HS-27A (cell line): Measurements from ENCODE around the gene CACNA2D3.

Source experiments
- DNase-seq: peaks from one replicate; pipeline ENCODE4 v3.0.0-alpha.2; 2012; ENCODE audit warnings: low read depth, missing footprints

The CACNA2D3 gene

DNA sequence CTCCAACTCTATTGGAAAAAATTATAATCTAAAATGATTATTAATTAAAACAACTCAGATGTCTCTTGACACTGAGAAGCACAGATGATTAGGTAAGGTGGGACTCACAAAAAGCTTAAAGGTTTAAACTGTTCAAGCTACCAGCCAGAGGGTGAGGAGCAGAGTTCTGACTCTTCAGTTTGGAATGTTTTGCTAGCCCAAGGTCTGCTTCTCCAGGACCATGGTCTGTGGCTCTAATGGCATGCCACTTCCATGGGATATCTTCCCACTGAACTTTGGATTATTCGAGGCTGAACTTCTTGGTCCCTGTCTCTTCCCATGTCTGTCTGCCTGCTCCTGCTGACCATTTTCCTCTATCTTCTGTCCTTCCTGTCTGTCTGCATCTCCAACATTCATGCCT is 49.2 kb downstream of the CACNA2D3 start:
- DNase-seq, result no peak

DNA sequence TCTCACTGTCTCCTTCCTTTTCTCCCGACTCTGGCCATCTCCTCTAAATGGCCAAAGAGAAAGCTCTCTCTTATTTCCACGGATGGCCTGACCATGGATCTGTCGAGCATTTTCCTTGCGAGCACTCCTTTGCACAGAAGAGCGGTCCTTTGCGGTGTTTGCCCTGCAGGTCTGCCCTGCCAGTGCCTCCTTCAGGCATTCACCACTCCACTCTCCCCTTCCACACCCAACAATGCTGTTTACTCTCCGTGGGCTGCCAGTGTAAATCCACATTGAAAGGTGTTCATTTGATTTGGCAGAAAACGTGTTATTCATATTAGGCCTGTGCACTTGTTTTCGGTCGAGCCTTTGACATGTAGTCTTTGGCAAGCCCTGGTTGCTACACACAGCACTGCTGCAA is 49.6 kb downstream of the CACNA2D3 start:
- DNase-seq, result no peak

GRCh38 chr3:54173371-54173770 is 51.0 kb downstream of the CACNA2D3 start:
- no peak for DNase-seq

DNA sequence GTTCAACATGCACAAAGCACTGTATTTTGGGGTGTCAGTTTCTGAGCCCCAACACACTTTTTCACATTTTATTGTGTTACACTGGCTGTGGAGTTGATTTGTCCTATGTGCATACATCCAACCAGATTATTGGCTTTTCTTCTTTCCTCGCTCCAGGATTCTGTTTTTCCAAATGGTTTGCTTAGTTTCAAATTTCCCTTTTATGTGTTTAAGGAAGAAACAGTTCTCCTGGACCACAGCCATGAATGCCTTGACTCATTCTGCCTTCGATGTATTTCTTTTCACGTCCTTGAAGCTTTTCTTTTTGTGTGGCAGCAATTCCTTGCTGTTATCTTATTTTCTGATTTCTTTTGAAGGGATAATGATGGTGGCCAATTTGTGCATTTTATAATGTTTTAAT is 53.8 kb downstream of the CACNA2D3 start:
- DNase-seq, result no peak

GRCh38 chr3:54177816-54178215 is 55.5 kb downstream of the CACNA2D3 start:
- DNase-seq, result no peak

DNA sequence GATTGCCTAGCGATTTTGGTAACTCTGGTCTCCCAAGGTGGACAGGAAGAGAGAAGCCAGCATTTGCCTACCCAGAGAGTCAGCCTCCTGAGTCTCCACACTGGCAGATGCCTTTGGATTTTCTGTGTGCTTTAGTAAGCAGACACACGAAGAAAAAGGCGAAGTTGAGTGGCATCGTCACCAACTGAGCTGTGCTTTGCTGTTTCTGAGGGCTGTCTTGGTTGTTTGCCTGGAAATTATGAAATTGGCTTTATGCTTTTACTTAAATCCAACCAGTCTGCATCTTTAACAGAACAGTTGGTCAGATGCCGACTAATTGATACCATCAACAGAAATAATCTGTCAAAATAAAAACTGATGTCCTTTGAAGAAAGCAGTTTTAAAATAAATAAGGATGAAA is 56.0 kb downstream of the CACNA2D3 start:
- no peak for DNase-seq

DNA sequence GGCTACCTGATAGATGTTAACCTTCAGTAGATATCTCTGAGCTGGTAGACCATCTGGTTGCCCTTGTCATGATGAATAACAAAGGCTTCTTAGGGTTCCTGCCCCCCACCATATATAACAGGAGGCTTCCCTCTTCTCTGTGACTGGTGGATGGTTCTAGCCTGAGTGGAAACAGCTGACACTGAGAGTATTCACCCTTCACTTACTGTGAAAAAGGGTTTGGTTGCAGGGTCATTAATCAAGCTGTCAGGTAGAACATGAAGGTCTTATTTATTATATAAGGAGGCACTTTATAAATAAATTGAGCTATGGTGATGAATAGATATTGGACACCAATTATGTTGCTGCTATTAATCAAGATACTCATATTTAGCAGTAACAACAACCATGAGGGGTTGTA is 58.6 kb downstream of the CACNA2D3 start:
- no peak for DNase-seq

GRCh38 chr3:54182242-54182641 is 59.9 kb downstream of the CACNA2D3 start:
- no peak for DNase-seq

DNA sequence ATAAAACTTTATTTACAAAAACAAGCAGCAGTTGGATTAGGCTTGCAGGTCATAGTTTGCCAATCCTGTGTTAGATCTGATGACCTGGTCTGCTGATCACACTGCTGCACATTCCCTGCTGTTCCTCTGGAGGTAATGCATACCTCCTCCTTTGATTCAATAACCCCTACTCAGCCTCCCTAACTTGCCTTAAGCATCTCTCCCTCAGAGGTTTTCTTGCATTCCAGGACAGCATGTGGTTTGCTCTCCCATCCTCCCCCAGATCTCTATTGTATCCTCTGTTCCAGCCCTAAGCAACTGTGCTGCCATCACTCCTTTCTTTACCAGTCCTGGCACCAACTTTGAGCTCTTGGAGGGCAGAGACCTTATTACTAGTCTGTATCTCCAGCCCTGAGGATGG is 63.4 kb downstream of the CACNA2D3 start:
- no peak for DNase-seq

DNA sequence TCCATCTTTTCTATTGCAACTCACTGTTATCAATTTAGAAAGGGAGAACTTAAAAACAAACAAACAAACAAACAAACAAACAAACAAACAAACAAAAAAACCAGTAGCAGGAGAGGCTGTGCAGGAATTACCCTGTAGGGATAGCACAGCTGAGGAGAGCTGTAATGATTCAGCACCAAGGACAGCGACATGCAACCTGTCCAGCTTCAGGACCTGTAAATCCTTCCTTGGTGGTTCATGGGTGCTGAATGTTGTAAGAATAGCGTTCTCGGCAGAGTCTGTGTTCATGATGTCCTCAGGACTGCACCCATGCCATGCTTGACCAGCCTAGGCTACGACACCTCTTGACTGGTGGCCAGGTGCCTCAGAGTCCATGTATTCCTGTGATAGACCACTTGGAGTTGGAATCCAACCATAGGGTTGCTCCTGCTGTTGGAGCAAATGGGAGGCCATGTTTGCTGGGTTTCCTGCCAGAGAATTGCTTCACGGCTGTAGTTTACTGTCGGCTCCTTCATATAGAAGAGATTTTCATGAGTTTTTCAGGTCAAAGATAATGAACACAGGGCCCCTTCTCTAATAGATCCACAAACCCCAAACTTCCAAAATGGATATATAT is 65.9 kb downstream of the CACNA2D3 start:
- no peak for DNase-seq

- DNase-seq, result no peak
These were observed 68.9 kb downstream of the CACNA2D3 start for GRCh38 chr3:54191220-54191619.

DNA sequence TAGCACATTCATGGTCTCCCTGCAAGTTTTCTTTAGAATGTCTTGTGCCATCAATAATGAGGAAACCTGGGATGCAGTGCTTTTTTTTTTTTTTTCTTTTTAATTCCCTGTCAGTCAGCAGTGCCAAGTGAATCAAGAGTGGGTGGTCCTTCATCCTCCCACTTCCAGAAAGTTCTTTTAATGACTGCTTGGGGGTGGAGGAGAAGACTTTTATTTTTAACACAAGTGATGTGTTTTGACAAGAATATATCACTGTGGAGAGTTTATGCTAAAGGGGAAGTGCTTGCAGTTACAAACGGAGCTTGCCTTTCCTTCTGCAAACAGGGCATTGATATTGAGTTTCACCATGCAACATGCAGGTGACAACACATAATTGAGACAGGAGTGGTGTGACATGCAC is 69.7 kb downstream of the CACNA2D3 start:
- DNase-seq, result no peak

DNA sequence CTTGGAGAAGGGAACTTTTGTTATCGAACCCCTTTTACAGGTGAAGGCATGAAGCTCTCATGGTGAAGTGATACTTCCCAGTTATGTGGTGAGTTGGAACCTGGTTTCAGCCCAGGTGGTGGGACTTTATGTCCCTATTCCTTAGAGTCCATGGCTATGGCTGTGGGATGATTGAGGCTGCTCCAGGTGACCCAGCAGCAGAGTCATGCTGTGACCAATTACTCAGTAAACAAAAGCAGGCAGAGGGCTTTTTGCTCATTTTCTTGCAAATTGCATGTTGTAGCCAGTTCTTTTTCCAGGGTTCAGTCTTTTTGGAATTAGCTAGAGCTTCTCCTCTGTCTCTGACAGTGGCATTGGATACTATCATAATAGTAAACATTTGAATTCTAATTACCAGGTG is 70.7 kb downstream of the CACNA2D3 start:
- no peak for DNase-seq

DNA sequence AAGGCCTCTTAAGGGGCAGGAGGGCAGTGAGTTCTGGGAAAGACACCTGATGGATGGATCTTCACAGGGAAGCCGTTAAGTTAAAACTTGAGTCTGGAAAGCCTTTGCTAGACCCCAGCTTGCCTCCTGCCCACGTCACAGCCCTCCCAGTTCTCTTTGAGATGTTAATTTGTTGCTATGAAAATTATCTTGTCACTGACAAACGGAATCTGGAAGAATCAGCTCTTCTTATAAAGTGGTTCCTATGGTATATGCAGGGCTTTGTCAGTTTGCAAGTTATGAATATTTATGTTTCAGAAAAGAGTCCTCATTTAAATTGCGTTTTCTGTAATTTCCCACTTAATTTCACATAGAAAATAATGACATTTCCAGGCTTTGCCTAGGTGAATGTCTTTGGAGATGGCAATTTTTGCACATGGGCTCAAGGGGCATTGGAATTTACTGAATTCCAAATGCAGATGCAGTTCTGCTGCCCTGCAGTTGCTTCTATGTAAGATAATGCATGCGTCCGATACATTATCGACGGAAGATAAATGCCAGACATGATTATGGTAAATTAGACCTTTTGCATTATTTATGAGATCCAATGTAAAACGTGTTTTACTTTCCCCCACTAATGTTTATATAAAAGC is 74.1 kb downstream of the CACNA2D3 start:
- no peak for DNase-seq

DNA sequence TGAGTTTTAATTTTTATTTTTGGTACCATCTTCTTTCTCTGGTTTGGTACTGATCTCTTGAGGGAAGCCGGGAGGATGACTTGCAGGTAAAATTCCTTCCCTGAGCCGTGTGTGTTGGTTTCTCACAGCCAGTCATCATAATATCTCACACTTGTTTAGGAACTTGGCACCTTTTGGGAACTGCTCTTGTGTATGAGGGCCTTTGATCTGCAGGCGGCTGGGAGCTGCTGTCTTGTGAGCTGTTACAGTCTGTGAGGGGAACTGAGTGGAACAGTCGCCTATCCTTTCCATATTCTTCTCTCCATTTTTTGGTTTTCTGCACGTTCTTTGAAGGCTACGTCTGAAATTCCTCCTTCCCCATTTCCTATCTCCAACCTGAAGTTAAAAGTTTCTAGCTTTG is 75.2 kb downstream of the CACNA2D3 start:
- no peak for DNase-seq

DNA sequence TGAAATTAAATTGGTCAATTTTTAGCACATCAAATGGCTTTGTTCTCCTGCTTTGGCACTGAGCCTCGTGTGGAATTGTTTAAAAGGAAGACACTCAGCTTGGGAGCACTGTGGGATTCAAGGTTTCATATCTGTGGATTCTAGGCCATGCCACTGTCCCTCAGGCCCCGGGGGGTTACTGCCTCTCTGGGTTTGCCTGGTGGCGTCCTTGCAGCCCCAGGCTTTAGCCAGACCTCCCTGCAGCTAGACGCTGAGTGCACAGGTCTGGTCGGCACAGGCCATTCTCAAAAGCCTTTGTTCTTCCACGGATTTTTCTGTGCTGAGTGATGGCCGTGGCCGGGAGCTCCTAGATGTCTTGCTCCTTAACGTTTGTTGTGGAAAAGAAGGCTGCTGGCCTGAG is 76.2 kb downstream of the CACNA2D3 start:
- no peak for DNase-seq

DNA sequence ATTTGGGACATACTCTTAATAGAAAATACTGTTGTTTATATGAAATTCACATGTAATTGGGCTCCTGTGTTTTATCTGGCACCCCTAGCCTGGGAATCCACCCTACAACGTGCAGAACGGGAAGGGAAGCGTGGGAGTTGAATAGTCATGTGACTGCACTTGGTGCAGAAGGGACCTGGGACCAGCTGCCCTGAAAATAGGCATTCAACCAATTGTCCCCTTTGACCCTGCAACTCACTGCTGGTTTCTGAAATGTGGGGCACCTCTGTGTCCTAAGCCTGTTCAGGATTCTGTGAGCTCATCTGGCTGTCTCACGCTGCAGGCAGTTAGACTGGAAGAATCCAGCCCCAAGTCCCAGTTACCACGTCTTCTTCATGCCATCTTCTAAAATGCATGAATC is 79.7 kb downstream of the CACNA2D3 start:
- no peak for DNase-seq

DNA sequence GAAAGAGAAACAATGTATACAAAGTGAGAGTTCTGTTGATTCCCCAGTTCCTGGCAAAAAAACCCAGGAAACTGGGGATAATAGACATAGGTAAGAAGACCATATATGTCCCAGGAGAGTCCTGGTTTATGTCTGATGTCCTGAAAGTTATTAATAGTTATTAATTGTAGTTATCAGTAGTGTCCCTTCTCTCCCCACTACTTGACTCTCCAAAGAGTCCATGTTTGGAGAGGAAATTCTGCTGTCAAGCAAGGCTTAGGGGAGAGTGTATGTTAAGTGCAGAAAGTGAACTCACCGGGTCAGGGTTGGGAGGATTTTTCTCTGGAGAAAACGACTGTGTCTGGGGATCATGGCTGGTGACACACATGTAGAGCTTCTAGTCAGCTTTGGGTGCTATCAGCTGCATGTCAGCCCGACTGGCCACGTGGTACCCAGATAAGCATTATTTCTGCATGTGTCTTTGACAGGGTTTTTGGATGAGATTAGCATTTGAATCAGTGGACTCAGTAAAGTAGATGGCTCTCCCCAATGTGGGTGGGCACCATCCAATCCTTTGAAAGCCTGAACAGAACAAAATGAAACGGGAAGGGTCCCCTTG is 80.4 kb downstream of the CACNA2D3 start:
- DNase-seq, result no peak

DNA sequence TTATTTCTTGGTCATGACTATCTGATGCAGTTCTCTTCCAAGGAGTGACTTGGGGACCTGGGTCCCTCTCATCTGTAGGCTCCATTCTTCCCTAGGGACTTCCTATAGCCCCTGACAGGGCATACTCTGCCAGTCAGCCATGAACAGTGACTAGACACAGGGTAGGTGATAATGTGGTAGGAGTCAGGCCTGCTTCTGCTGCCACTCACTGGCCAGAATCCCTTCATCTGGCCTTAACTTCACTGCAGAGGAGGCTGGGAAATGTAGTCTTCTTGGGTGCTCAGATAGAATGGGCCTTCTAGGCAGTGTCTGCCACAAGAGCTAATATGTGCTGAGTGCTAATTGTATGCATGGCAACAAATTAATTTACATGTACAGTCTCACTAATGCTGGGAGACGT is 84.5 kb downstream of the CACNA2D3 start:
- no peak for DNase-seq

DNA sequence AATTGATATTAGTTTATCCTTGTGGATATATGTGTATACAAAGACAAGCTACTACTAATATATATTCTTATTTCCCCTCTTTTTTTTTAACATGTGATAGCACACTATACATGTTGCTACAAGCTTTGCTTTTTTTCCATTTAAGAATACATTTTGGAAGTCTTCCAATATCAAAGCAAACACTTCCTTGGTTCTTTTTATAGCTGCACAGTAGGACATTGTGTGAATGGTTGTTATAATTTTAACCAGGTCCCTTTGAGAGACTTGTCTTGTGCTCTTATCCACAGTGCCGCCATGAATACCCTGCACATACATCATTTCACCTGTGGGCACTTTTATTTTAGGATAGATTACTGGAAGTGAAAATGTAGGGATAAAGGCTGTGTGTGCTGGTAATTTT is 88.7 kb downstream of the CACNA2D3 start:
- DNase-seq, result no peak

DNA sequence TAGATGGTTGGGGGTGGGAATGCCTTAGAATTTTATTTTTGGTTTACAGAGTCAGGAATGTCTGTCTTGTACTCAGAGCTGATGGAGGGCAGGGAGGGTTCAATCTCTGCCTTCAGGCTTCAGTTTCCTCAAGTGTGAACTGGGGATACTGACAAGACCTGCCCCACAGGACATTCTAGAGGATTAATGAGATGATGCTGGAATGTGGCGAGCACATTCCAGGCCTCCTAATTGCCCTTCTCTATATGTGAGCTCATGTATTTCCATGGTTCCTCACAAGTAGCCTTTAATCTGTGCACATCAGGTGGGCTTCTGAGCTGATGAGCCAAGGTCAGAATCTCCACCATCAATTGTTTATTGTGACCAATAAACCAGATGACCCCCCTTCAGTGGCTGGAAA is 90.4 kb downstream of the CACNA2D3 start:
- DNase-seq, result no peak

DNA sequence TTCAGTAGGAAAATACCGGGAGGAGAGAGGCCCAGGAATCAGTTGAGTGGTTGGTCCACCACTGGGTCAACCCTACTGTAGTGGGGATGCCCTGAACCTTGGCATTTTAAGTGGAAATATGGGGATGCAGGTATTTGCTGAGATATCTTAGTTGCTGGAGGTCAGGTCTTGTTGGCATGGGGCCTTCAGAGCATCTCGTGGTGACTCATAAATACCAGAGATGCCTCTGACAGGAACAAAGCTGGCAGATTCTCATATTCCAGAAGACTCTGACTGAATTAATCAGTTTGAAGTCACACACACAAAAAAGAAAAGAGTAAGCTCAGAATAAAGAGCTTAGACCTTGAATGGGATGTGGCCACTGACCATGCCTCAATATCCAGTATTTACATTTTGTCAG is 91.6 kb downstream of the CACNA2D3 start:
- no peak for DNase-seq

GRCh38 chr3:54214845-54215244 is 92.5 kb downstream of the CACNA2D3 start:
- no peak for DNase-seq

- DNase-seq, result no peak
These were observed 93.2 kb downstream of the CACNA2D3 start for GRCh38 chr3:54215521-54215920.
